ENCODE results near the gene CTAGE6.
"Not testable (repeated sequence)": the region's sequence is repeated elsewhere in the genome, so short reads cannot be mapped to it uniquely, and the experiment has no call there.

GRCh38 chr7:143720335-143720734, 37.2 kb downstream of the CTAGE6 start:
- TF ChIP-seq, protein P1, sequence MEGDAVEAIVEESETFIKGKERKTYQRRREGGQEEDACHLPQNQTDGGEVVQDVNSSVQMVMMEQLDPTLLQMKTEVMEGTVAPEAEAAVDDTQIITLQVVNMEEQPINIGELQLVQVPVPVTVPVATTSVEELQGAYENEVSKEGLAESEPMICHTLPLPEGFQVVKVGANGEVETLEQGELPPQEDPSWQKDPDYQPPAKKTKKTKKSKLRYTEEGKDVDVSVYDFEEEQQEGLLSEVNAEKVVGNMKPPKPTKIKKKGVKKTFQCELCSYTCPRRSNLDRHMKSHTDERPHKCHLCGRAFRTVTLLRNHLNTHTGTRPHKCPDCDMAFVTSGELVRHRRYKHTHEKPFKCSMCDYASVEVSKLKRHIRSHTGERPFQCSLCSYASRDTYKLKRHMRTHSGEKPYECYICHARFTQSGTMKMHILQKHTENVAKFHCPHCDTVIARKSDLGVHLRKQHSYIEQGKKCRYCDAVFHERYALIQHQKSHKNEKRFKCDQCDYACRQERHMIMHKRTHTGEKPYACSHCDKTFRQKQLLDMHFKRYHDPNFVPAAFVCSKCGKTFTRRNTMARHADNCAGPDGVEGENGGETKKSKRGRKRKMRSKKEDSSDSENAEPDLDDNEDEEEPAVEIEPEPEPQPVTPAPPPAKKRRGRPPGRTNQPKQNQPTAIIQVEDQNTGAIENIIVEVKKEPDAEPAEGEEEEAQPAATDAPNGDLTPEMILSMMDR (IDR thresholded peaks at IDR 0.05), result not testable (repeated sequence)
- TF ChIP-seq POLR2A (IDR thresholded peaks at IDR 0.05), result not testable (repeated sequence)
